Measurements from ENCODE around the gene GATAD2A.
"Not testable (repeated sequence)": the region's sequence is repeated elsewhere in the genome, so short reads cannot be mapped to it uniquely, and the experiment has no call there.

GATAD2A gene

GRCh38 chr19:19388568-19389555 lies 16.6 kb upstream of the GATAD2A start:
- DNase-seq (ENCODE audit: low read depth), result no peak

DNA sequence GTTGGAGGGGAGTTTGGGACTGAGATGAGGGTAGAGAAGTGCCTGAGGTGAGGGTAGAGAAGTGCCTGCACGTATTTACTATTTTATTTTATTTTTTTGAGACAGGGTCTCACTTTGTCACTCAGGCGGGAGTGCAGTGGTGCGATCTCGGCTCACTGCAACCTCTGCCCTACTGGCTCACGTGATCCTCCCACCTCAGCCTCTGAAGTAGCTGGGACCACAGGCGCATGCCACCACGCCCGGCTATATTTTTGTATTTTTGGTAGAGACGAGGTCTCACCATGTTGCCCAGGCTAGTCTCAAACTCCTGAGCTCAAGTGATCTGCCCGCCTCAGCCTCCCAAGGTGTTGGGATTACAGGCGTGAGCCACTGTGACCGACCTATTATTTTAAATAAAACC lies 15.8 kb upstream of the GATAD2A start:
- DNase-seq (ENCODE audit: low read depth), result not testable (repeated sequence)

DNA sequence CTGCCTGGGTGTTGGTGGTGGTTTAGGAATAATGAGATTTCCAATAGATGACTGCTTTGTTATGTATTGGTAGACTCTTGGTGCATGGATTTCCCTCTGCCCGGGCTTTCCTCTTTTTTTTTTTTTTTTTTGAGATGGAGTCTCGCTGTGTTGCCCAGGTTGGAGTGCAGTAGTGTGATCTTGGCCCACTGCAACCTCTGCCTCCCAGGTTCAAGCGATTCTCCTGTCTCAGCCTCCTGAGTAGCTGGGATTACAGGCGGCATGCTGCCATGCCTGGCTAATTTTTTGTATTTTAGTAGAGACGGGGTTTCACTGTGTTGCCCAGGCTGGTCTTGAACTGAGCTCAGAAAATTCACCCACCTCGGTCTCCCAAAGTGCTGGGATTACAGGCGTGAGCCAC lies 11.1 kb upstream of the GATAD2A start:
- DNase-seq (ENCODE audit: low read depth), result not testable (repeated sequence)

DNA sequence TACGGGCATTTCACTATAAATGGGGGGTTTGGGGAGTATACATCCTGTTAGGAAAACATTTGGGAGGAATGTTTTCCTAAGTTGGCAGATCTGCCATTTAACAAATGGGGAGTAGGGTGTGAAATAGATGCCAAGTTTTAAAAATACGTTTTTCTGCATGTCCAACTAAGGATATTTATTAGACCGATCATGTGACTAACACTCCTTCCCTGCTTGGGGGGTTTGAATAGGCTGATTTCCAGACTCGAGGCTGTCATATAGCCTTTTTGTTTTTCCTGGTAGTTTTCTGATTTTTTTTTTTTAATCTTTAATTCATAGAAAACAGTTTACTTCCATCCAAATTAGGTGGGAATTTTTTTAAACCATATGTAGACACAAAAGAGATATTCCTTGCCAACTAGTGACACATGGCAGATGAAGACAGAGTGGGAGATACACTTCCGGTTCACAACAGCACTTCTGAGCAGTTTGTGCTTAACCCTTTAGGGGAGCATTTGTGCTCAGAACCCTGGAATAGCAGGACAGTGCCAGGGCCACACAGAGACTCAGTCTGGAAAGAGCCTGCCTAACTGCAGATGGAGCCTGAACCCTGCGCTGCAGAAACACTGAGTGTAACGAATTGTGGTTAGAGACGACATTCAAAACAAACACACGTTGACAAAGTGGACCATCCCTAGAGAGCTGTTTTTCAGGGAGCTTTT lies 5.6 kb upstream of the GATAD2A start:
- DNase-seq (ENCODE audit: low read depth), result peak; percentile 47

GRCh38 chr19:19402656-19403372 lies 2.7 kb upstream of the GATAD2A start:
- DNase-seq (ENCODE audit: low read depth), result peak; percentile 54

DNA sequence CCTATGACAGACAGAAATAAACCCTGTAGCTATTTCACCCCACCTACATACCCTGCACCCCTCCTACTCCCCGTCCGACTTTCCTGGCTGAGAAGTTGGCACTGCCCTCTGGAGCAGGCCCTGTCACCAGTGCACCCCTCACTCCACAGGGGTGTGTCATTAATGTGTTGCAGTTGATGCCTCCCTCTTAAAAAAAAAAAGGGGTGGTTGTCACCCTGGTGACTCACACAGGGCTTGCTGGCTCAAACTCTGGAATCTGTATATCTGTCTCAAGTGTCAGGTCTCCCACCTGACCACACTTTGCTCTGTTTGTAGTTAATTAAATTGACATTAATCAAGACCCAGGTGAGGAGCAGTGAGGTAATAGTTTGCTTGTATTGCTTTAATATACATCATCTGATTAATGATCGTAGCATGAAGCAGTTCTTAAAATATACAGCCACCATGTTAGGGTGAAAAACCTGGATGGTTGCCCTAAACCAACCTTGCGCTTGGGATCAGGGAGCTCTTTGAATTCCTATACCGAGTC lies 2.0 kb upstream of the GATAD2A start:
- peak; percentile 30 for DNase-seq (ENCODE audit: low read depth)

DNA sequence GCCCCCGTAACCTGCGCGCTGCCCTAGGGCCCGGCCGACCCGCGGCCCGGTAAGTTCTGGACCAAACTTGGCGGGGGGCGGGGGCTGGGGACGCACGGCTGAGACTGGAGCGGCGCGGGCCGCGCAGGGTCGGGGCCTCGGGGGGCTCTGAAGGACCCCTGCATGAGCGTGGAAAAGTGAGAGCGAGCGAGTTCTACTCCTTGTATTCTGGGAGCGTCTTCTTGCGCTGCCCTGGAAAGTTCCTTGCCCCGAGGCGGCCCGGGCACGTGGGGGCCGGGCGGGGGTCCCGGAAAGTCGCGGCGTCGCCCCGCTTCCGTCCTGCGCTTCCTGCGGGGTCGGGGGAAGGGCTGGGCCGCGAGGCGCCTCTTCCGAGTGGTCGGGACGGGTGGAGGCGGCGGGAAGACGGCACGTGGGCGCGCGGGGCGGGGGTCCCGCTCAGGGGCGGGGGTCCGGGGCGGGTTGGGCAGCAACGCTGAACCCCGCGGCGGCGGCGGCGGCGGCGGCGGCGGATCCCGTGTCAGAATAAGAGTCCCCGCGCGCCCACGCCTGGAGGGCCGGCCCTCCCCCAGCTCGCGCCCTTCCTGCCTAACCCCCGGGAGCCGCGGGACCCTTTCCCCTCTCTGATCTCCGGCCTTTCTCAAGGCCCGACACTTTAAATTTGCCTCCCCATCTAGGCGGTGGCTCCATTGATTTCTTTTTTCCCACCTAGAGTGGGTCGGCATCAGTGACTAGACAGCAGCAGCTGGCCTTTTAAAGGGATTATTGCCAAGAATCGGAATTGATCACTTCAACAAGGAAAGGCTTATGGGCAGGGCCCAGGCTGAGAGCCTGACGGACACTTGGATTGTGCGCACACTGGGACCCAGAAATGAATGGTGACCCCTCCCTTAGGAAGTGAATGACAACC lies 749 bp downstream of the GATAD2A start:
- DNase-seq (ENCODE audit: low read depth), result peak; percentile 45

DNA sequence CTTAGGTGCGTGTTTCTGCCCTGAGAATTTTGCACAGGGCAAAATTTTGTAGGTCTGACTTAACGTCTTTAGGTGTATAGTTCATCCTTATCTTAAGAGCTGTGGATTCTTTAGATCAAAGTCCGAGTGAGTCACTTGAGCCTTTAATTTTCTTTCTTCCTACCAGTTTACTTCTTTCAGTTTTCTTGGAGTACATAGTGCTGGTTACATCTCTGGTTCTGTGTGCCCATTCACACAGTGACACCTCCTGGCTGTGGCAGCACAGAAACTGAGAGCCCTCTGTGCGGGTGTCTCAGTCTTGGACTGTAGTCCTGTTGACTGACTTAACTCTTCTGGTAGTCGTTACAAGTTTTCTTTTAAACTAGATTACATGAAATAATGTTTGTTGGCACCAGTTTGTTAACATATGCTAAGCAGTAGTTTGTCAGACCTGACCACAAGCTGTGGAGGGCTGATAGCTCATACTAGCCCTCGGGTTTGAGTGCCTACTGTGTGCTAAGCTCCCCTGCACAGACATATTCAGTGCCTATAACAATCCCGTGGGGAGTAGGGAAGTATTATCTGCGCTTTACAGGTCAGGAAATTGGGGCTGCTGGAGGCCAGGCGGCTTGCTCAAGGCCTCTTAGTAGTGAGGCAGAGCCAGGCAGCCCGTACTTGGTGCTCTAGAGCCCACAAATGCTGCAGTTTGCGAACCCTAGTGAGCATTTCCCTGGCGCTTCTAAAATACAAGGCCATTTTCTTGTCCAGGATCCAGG lies 1.6 kb downstream of the GATAD2A start:
- DNase-seq (ENCODE audit: low read depth), result peak; percentile 52

DNA sequence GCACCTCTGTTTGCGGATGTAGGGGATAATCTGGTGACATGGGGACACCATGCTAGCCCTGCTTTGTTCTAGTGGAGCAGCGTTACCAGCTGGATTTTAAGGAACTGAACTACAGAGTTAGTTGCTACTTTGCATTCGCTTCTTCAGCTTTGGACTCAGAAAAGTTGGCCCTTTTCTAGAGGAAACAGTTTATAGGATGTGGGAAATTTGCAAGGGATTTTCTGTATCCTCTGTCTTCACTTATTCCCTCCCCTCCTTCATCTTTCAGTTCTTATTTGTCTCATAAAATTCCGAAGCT lies 2.1 kb downstream of the GATAD2A start:
- no peak for DNase-seq (ENCODE audit: low read depth)

GRCh38 chr19:19409205-19409604 lies 3.7 kb downstream of the GATAD2A start:
- no peak for DNase-seq (ENCODE audit: low read depth)

- DNase-seq (ENCODE audit: low read depth), result no peak
These were observed 4.2 kb downstream of the GATAD2A start for GRCh38 chr19:19409631-19410030.

GRCh38 chr19:19410553-19411550 lies 5.4 kb downstream of the GATAD2A start:
- no peak for DNase-seq (ENCODE audit: low read depth)

DNA sequence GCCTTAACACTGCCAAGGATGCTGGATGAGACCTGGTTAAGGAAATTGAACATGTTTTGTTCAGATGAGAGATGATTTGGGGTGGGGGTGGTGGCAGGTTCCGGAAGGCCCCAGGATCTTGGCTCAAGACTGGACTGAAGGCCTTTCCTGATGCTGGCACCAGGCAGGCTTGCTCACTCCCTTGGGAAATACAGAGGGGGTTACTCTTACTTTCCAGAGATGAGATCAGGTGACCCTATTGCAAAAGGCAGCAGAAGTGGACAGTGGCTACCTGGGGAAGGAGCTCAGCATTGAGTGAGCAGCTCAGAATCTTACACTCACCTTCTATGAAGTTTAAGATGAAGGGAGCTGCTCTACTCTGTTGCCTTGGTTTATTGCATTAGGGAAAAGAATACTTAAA lies 10.8 kb downstream of the GATAD2A start:
- no peak for DNase-seq (ENCODE audit: low read depth)

DNA sequence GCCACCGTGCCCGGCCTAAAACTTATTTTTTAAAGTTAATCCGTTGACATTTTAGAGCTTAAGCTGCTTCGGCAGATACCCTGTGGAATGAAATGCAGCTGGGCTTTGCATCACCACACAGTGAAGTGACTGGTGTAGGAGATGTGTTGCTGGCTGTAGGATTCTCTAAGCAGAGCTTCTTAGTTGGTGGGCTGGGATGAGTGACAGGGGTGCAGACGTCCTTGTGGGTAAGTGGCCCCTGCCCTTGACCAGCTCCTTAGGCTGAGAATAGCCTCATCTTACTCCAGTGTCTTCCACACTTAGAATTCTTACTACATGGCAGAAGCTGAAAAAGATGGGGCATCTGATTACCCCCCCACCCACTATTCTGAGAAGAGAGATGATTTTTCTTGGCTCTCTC lies 11.6 kb downstream of the GATAD2A start:
- DNase-seq (ENCODE audit: low read depth), result no peak

DNA sequence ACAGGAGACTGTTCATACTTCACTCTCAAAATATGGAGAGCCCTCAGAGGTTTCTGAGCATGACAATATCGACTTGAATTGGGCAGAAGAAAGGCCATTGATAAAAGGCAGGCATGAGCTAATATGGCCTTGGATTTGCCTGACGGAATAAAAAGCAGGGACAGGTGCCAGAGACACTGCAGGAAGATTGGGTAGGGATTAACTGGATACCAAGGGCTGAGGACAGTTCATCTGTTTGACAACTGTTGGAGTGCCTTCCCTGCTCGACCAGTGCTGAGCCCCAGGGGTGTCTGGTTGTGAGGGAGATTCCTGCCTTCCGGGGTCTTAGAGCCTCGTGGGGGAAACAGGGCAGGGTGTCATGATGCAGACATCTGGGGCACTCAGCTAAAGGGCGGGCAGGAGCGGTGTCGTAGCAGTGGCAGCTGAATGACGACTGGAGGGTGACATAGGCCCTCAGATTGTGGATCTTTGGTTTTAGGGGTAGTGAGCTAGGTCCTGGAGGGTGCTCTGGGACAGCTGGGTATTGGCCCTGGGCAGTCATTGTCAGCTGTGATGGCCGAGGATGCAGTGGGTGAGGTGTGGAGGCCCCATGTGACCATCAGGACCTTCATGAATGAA lies 12.3 kb downstream of the GATAD2A start:
- no peak for DNase-seq (ENCODE audit: low read depth)

DNA sequence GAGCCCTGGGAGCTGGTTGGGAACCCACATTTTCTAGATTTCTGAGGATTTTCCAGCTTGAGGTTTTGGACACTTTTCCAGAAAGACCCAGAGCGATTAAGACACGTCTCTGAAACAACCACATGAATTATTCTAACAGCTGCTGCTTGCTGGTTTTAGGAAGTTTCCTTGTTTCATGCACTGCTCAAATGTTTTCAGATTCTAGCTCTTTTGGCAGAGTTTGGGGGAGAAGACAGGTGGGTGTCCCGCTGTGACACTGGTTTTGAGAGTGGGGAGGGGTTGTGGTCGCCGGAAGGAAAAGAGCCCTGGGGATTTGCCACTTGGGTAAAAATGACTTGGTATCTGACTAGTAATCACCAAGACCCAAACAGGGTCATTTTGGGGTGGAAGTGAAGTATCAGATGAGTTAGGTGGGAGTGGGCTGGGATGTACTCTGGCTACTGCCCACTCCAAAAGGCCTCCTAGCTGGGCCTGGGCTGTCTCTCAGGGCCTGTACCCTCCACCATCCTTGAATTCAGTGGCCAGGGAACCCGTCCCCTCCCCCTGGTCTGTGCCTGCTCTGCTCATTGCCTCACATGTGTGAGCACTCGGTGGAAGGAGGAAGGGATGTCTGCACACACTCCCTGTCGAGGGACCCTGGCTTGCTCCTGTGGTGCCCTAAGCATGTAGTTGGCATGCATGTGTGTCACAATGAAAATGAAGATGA lies 13.2 kb downstream of the GATAD2A start:
- DNase-seq (ENCODE audit: low read depth), result no peak

DNA sequence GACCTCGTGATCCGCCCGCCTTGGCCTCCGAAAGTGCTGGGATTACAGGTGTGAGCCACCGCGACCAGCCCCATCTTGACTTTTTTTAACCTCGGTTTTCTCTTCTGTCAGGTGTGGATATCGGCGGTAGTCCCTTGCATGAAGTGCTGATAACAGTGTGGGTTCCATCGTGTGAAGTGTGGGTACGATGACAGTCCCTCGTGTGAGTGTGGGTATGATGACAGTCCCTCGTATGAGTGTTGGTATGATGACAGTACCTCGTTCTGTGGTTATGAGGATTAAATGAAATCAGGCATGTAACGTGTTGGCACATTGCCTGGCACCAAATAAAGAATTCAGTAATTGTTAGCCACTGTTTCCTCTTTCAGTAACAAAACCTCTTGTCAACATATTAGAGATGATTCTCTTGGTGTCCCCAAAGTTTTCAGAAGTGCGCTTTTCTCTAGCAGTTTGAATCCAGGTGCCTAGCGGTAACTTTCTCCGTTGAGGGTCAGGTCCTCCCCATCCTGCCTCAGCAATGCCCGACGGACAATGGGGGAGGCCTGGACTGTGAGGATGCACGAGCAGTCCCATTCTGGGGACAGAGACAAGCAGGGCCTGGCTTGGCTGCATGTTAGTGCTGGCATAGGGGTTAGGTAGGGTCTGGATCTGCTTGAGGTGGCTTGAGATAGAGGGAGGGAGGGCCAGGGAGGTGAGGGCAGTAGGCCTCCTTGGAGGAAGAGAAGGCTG lies 15.3 kb downstream of the GATAD2A start:
- DNase-seq (ENCODE audit: low read depth), result no peak

GRCh38 chr19:19421299-19421696 lies 15.8 kb downstream of the GATAD2A start:
- DNase-seq (ENCODE audit: low read depth), result no peak
